Stimulated activated CD8-positive, alpha-beta memory T cell treated with anti-CD3 and anti-CD28 coated beads, Interleukin-7, amount 100 ng/mL, for 24 hours (primary cell): ENCODE data around the gene WNT5A.

Source experiments
- DNase-seq: peaks from one replicate; pipeline ENCODE4 v3.0.0-alpha.2; 2020; ENCODE audit warnings: low read depth

Gene WNT5A

DNA sequence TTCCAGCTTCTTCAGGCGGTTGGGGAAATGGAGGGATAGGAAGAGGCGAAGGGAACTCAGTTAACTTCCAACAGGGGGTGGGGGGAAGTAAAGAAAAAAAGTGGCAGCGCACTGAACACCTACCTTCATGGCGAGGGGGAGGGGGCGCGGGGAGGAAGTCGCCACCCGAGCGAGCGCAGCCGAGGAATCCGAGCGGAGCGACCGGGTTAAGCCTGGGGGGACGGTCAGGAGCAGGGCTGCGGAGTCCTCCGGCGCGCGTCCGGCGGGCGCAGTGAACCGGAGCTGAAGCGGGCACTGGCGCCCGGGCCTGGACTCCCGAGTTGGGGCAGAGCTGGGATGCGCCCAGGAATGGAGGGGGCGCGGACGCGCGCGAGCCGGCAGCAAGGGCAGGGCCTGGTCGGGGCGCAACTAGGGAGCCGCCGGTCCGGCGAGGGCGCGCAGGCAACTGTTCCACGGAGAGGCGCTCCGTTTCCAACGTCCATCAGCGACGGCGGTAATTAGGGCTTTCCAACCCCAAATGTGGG, at the start of gene WNT5A:
Gene WNT5A (minus strand): TSS at position 450 of the 524 bp plus-strand sequence. CDS start 321 bp downstream, at position 129.
- no peak for DNase-seq

DNA sequence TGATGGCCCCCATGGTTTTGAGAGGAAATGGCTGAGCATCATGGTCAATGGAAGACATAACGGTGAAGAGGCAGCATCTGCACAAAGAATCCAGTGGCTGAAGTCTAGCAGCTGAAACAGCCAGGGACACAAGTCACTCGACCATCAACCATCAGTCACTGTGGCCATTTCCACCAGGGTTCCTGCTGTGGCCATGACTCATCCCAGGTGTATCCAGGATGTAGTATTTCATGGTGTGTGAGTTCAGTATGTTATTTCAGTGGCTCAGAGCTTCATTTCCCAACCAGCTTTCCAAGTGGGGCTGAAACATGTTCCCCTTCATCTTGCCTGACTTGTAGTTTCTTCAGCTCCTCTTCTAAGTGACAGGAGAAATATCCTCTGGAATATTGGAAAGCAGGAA, 47.8 kb upstream of the WNT5A start:
- no peak for DNase-seq

GRCh38 chr3:55532806-55533205, 45.7 kb upstream of the WNT5A start:
- DNase-seq, result no peak

DNA sequence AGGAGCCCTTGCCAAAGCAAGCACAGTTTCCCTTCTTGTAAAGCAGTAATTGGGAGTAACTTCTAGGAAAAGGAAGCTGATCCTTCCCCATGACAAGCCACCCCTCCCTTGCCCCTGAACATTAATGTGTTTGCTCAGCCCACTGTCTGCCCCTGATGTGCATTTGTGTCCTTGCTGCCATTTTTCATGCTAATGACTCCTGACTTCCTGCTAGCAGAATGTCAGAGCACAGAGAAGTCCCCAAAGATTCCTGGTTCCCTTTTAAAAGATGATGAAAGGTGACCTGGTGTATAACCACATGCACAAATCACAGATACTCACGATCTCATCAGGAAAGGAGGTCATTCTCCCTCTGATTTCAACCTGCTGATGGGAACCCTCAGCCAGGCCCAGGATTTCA, 44.2 kb upstream of the WNT5A start:
- DNase-seq, result no peak

DNA sequence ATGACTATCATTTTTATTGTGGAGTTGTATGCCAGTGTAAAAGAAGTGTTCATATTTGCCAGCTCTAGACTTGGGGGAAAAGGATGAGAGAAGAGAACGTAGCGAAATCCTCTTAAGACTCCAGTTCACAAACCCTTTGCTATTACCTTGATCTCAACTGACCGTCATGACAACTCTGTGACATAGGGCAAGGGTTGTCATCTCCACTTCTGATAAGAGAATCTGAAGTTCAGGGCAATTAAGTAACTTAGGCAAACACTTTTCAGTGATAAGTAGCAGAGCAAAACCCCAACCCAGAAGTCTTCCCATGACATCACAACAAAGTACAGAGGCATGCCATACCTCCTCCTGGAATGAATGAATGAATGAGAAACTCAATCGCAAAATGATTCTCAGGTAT, 40.3 kb upstream of the WNT5A start:
- no peak for DNase-seq

DNA sequence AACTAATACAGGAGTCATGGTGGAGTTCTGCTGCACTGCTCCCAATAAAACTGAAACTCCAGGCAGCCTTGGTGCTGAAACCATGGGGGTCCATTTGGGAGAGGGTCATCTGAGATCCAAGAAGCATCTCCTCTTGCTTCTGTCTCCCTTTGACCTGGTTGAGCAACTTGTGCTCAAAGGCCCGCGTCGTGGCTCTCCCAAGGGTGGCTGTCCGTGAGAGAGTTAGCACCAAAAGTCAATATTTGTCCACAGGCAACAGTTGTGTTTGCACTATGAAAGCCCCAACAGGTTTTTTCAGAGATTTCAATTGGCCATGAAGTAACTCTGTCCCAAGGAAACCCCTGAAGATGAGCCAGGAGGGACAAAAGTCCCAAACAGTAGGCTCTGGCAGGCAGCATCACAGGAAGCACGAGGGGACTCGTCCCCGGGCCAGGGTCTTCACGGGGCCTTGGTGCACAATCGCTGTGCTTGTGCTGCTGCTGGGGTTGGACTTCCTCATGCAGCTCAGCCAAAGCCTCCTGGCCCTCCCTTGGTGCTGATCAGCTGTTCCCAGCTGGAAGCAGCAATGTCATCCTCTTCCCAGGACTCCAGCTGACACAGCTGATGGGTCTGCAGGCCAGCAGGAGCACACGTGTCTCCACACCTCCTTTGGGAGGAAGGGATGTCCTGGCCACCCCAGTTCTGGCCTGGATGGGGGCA, 39.4 kb upstream of the WNT5A start:
- DNase-seq, result no peak

DNA sequence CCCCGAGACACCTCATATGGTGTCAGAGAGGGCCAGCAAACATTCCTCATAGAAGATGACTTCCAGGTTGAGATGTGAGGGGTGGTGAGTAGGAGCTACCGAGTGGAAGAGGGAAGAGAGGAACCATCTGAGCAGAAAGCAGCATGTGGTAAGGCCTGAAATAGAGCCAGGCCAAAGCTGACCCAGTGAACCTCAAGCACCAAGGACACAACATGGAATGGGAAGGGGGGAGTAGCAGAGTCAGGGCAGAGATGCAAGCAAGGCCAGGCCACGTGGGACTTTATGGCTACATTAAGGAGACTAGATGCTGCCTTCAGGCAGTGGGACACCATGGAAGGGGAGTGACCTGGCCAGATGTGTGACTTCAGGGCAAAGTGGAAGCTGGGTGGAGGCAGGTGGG, 38.3 kb upstream of the WNT5A start:
- DNase-seq, result no peak

GRCh38 chr3:55524565-55525244, 37.6 kb upstream of the WNT5A start:
- DNase-seq, result no peak

DNA sequence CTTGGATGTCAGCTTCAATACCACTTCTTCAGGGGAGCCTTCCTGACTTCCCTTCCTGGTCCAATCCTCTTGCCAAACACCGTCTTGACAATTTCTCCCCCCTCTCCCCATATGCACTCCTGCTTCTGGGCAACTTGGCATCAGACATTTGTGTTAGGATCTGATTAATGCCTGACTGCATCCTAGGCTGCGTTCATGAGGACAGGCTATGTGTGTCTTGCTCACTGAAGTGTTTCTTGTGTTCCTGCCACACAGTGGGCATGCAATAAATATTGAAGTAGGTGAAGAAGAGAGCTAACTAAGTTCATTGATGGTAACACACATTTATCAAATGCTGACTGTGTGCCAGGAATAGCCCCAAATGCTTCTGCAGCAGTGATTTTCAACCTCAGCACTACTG, 36.4 kb upstream of the WNT5A start:
- DNase-seq, result no peak

DNA sequence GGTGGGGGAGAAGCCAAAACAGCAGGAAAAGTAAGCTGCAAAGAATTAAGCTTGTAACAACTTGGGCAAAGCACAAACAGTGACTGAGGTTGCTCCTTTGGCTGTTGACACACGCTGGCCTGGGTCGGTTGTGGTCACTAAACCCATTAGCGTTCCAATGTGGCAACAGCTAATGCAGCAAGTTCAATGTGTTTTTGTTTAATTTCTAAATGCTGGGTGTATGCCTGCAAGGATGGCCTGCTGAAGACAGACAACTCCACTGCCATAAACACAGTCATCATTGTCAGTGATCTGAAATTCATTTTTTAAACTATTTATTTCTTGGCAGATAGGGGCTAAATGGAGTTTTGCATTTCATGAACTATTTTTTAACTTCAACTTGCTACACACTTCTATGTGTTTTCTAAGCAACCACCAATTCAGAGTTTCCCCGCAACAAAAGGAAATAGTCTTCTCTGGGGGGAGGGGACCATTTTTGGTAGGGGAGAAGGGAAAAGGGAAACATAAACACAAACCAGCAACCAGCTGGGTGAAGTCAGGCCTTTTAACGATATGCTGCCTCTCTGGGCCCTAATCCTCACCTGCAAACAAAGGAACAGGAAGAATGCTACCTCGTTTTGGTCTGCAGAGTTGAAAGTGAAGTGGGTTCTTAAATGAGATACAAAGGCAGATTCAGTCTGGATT, 34.8 kb upstream of the WNT5A start:
- no peak for DNase-seq

- no peak for DNase-seq
Observed at GRCh38 chr3:55521064-55521737, 34.1 kb upstream of the WNT5A start.

- DNase-seq, result no peak
Observed at GRCh38 chr3:55519019-55519418, 31.9 kb upstream of the WNT5A start.

- DNase-seq, result no peak
Observed at GRCh38 chr3:55518451-55518850, 31.3 kb upstream of the WNT5A start.

- DNase-seq, result no peak
Observed at GRCh38 chr3:55516392-55517030, 29.4 kb upstream of the WNT5A start.

- no peak for DNase-seq
Observed at GRCh38 chr3:55515550-55516246, 28.6 kb upstream of the WNT5A start.

- no peak for DNase-seq
Observed at GRCh38 chr3:55514962-55515361, 27.9 kb upstream of the WNT5A start.

DNA sequence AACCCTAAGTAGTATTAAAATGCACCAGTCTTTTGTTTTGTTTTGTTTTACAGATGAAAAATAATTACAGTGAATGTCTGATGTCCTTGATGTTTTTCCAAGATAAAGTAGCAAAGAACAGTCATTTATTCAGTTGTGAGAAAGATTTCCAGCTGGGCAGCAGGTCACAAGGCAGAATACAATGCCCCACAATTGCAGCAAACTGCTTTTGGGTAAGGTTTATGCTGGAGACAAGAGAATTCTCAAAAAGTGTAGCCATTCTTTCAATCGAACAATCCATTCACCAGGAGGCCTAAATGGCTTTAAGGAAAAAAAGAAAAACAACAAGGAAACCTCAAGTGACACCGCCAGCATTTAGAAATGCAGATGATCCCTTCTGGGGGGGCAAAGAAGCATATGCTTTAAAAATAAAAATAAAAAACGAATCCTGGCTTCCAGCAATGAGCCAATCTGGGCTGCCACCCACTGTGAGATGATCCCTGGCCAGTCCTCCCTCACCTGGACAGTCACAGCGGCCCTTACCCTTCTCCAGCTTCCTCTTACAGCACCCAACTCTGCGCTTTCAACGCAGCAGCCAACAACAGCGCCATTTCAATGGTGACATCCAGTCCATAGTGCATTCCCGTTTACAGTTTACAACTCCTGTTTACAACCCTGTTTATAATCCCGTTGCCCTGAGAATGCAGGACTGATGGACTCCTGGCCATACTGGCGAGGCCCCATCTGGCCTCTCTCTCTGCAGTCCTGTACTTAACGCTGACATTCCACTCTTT, 25.7 kb upstream of the WNT5A start:
- DNase-seq, result no peak

DNA sequence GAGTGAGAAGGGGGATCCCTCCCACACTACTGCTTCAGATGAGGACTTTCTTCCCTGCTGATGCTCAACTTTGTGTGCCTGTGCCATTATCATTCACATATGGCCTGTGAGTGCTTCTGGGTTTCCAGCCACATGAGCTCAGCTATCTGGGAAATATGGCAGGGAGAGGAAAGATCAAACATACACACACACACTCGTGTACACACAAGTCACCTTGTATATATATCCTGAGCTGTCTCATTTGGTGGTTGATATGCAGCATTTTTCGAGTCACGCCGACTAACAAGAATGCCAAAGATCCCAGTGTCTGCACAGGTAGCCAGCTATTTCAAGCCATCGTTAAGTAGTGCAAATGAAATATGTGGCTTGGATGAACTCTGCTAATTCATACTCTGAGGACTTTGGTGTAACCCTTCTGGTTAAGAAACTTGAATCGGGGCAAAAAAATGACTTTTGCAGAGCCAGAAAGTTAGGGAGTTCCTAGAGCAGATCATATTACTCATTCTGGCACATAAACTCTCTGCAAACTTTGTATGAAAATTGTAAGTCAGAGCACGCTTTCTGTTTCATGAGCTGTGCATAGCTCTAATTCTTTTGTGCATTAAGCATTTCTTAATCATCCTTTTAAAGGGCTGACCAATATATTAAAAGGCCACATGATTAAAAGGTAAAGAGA, 24.9 kb upstream of the WNT5A start:
- no peak for DNase-seq

GRCh38 chr3:55508335-55508734, 21.2 kb upstream of the WNT5A start:
- no peak for DNase-seq

DNA sequence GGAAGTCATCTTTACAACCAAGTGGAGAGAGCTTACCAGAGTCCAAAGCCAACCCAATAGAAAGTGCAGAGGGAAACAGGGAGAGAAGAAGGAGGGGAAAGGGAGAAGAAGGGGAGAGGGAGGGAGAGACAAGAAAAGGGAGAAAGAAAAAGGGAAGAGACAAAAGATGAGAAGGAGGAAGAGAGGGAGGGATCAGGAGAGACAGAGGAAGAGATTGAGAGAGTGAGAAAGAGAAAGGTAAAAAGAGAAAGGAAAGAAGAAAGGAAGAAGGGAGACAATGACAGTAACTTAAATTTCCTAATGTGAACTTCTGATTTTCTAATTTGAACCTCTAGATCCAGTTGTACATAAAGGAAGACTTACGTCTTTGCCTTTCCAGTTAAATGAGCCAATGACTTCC, 20.7 kb upstream of the WNT5A start:
- DNase-seq, result no peak
